Thoracic aorta (tissue), 2 donors: ENCODE data around the gene TET3. TPM values are rescaled to one million over a fixed set of nuclear protein-coding genes. Genes with fewer than 3 reads are reported as not detected.

Experiments
- ATAC-seq: fragments of 150-250 bp; one replicate; pipeline ENCODE4 v1.8.0; 2017; ENCODE audit warnings: low read depth; ENCODE audit not compliant: insufficient number of reproducible peaks, low FRiP score
- DNase-seq: peaks from one replicate; pipeline ENCODE4 v3.0.0-alpha.2; 2020; ENCODE audit warnings: low spot score
- H3K27ac ChIP-seq, 2 donors: fragments of 200-600 bp; sonication (generic); 1 replicate in 1 of 2; 2 replicates in 1 of 2; pipeline ENCODE4 v1.5.1; 2016; ENCODE audit warnings: mild to moderate bottlenecking in 2 of 2, moderate library complexity in 2 of 2
- H3K27me3 ChIP-seq: fragments of 200-600 bp; sonication (generic); replicated peaks from 2 replicates; pipeline ENCODE4 v1.6.0; 2016; ENCODE audit warnings: mild to moderate bottlenecking; ENCODE audit not compliant: insufficient read depth
- H3K36me3 ChIP-seq: fragments of 200-600 bp; sonication (generic); one replicate; pipeline ENCODE4 v1.5.1; 2016
- H3K4me1 ChIP-seq, 2 donors: fragments of 200-600 bp; sonication (generic); 1 replicate in 1 of 2; 2 replicates in 1 of 2; pipeline versions ENCODE4 v1.5.1 to v1.6.0; 2016; ENCODE audit warnings: low read depth in 2 of 2, mild to moderate bottlenecking in 1 of 2; ENCODE audit not compliant: control insufficient read depth in 1 of 2
- H3K4me3 ChIP-seq: fragments of 200-600 bp; sonication (generic); 2 replicates; pipeline ENCODE4 v1.5.1; 2016; ENCODE audit warnings: mild to moderate bottlenecking
- H3K9me3 ChIP-seq: fragments of 200-600 bp; sonication (generic); 2 replicates; pipeline ENCODE4 v1.5.1; 2016
- total RNA-seq, 2 donors: library from RNA; depleted of rRNA; stranded (reverse); fragments of >200 nt; gene quantifications; one replicate each; pipeline versions ENCODE4 v1.1.0 to v1.2.3, GENCODE V29; 2016
- TF ChIP-seq, protein P1 (sequence below): fragments of 200-600 bp; sonication (generic); IDR thresholded peaks from one replicate; pipeline ENCODE4 v1.5.1; 2019; ENCODE audit warnings: antibody characterized with exemption

TET3 gene
- total RNA-seq, 2 donors from 2014 or later = 8.7 to 15.8 TPM

DNA sequence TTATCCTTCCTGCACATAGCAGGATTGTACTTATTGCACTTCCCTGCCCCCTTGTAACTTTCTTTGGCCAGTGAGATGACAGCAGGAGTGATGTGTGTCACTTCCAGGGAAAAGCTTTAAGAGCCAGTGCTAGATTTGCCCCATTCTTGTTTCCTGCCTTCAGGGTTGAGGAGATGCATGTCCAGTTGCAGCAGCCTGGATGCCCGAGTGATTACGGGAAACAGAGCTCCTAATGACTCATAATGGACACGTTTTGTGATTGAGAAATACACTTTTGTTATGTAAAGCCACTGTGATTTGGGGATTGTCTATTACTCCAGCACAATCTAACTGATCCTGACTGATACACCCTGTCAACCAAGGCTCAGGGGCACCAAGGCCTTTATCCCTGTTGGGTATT lies 5.0 kb upstream of the TET3 start:
- peaks cover 15 to 37% of the 10 kb centered on the region in 2 donors for H3K4me1 ChIP-seq
- H3K4me3 ChIP-seq = no peak overlapping the region
- no peak for DNase-seq
- no peak for ATAC-seq
- H3K27me3 ChIP-seq = no peaks in the 10 kb centered on the region
- no peak overlapping the region for H3K27ac ChIP-seq
- no peaks in the 10 kb centered on the region for H3K36me3 ChIP-seq
- TF ChIP-seq, protein P1, sequence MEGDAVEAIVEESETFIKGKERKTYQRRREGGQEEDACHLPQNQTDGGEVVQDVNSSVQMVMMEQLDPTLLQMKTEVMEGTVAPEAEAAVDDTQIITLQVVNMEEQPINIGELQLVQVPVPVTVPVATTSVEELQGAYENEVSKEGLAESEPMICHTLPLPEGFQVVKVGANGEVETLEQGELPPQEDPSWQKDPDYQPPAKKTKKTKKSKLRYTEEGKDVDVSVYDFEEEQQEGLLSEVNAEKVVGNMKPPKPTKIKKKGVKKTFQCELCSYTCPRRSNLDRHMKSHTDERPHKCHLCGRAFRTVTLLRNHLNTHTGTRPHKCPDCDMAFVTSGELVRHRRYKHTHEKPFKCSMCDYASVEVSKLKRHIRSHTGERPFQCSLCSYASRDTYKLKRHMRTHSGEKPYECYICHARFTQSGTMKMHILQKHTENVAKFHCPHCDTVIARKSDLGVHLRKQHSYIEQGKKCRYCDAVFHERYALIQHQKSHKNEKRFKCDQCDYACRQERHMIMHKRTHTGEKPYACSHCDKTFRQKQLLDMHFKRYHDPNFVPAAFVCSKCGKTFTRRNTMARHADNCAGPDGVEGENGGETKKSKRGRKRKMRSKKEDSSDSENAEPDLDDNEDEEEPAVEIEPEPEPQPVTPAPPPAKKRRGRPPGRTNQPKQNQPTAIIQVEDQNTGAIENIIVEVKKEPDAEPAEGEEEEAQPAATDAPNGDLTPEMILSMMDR = no peak
- no peaks in the 10 kb centered on the region for H3K9me3 ChIP-seq

DNA sequence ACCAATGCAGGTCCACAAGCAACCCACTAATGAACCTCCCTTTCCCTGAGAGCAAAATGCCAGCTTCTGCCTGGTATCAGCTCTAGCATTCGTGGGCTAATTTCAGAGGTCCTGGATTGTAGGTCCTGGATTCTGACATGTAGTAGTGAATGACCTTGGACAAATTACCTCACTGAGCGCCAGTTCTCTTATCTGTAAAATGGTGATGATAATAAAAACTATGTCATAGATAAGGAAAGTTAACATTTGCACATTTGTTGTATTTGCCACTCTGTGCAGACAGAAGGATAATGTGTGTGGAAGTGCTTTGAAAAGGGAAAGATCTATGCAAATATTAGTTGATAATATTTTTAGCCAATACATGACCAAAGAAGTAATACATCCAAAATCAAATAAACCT lies 4.1 kb upstream of the TET3 start:
- H3K27me3 ChIP-seq = no peaks in the 10 kb centered on the region
- no peaks in the 10 kb centered on the region for H3K36me3 ChIP-seq
- H3K9me3 ChIP-seq = no peaks in the 10 kb centered on the region
- TF ChIP-seq, protein P1 = no peak
- ATAC-seq (no peak), DNase-seq (no peak)
- H3K27ac ChIP-seq = no peak overlapping the region
- H3K4me1 ChIP-seq = peaks cover 16 to 39% of the 10 kb centered on the region in 2 donors
- no peak overlapping the region for H3K4me3 ChIP-seq

DNA sequence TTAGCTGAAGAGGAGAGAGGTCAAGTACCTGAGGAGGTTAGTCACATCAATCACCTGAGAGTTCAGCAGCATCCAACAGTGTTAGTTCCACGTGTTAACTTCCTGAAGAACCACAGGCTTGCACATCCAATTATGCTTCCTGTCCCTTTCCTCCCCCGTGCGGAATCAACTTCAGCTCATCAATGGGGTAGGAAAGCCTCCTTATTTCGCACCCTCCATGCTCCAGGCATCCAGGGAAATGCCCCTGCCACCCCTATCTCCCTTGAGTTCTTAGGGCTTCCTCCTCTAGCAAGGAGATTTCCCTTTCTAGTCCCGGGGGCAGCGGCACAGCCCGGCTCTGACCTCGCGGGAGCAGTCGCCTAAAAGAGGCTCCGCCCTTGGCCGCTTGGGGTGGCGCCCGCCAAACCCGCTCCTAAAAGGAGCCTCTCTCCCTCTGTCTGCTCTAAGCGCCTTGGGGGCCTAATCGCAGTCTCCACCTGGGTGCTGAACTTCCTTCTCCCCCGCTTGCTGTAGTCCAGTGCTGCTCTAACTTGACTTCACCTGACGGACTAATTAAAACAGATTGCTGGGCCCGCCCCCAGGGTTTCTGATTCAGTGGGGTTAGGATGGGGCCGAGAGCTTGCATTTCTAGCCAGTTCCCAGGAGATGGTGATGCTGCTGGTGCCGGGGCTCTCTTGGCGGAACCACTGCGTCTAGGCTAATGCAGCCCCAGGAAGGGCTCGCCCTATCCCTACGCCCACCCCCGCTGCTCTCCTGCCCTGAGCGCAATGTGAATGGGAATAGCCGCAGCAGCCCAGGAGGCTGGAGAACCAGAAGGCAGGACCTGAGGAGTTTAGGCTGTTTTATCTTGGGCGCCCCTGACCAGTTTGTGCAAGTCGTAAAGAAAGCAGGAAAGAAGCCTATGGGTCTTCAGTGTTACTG lies 3.4 kb upstream of the TET3 start:
- H3K4me3 ChIP-seq = peak overlapping the region; percentile 68
- ATAC-seq (no peak), DNase-seq (no peak)
- H3K27ac ChIP-seq = no peak overlapping the region
- no peaks in the 10 kb centered on the region for H3K27me3 ChIP-seq
- H3K4me1 ChIP-seq = peaks cover 20 to 46% of the 10 kb centered on the region in 2 donors
- H3K9me3 ChIP-seq = no peaks in the 10 kb centered on the region
- TF ChIP-seq, protein P1 = no peak
- no peaks in the 10 kb centered on the region for H3K36me3 ChIP-seq

DNA sequence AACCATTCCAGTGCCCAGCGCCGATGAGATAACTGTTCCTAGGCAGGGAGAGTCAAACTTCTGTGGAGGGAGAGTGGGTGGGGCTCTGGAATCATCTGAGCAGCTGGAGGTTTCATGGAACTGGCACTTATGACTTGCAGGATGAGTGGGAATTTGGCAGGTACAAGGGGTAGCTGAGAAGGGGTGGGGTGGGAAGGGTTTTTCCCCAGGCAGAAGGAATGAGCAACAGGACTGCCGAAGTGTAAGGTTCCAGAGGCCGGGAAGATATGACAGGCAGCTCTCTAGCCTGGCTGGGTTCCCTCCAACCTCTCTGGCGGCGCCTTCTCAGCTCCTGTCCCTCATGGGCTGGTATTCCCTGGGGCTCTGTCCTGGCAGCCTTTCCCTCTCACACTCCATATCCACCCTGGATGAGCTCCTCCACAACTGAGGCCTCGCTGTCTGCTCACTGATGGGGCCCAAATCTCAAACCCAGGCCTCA lies 2.5 kb upstream of the TET3 start:
- Histone ChIP-seq H3K36me3 (no peaks in the 10 kb centered on the region), H3K27ac (no peak overlapping the region), H3K27me3 (no peaks in the 10 kb centered on the region), H3K4me3 (no peak overlapping the region), H3K4me1 (peaks cover 20 to 54% of the 10 kb centered on the region in 2 donors), H3K9me3 (no peaks in the 10 kb centered on the region)
- ATAC-seq (no peak), DNase-seq (no peak)
- TF ChIP-seq, protein P1 = no peak

DNA sequence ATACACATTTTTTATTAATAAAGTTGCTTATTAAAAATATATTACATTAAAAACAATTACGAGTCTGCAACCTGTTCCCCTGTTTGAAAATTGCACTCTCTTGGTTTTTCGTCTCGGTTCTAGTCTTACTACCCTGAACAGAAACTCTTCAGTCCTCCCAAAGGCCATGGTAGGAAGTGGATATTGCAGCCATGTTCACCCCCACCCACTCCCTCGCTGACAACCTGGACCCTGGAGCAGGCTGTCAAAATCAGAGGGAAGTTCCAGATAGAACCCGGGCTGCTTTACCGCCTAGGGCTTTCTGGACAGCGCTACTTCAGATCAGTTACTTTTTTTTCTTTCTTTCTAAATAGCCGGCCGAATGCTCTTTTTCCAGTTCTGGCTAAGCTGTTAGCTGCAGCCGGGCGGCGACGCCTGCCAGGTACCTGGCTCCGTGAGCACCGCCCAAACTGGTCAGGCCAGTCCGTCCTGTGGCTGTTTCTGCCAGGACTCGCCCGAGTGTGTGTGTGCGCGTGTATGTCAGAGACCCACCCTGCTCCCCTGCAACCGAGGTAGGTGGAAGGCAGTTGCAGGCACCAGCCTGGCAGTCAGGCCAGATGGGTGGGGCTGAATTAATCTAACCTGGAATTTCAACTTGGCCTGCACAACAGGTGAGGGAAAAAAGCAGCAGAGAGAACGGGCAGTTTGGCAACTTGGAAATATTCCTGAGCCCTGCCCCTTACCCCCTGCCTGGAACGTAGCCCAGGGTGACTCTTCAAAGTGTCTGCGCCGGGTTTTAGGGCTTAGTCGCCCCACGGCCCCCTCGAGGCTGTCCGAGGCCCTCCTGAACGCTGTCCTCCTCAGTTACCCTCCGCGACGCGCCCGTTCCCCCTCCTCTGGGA lies 1.1 kb upstream of the TET3 start:
- Histone ChIP-seq H3K9me3 (no peaks in the 10 kb centered on the region), H3K4me3 (peak overlapping the region; percentile 78), H3K27me3 (no peaks in the 10 kb centered on the region), H3K36me3 (no peaks in the 10 kb centered on the region), H3K4me1 (peaks cover 28 to 68% of the 10 kb centered on the region in 2 donors), H3K27ac (no peak overlapping the region)
- ATAC-seq (no peak), DNase-seq (no peak)
- TF ChIP-seq, protein P1 = no peak
